Panc1 (cell line): Measurements from ENCODE around the gene LRRC10B.

ENCODE experiments used
- CTCF ChIP-seq: fragments of 450-650 bp; IDR thresholded peaks from 2 replicates; pipeline ENCODE4 v1.5.1; 2017; ENCODE audit warnings: mild to moderate bottlenecking
- POLR2AphosphoS5 ChIP-seq: IDR thresholded peaks from 2 replicates; pipeline ENCODE4 v1.6.1; 2012; ENCODE audit warnings: mild to moderate bottlenecking, low read depth, low read length, moderate library complexity
- REST ChIP-seq, 2 experiments: IDR thresholded peaks; 2 replicates each; pipeline ENCODE4 v1.6.1; 2011 to 2012; ENCODE audit warnings: low read depth in 2 of 2, control low read depth in 1 of 2, low read length in 1 of 2, mild to moderate bottlenecking in 1 of 2, moderate library complexity in 1 of 2; ENCODE audit not compliant: insufficient read depth in 1 of 2
- SIN3A ChIP-seq: IDR thresholded peaks from 2 replicates; pipeline ENCODE4 v1.6.1; 2012; ENCODE audit warnings: low read depth, mild to moderate bottlenecking, low read length, moderate library complexity, borderline replicate concordance; ENCODE audit not compliant: insufficient read depth

- TF ChIP-seq POLR2AphosphoS5: no peak
- no peak for TF ChIP-seq CTCF
- TF ChIP-seq SIN3A: no peak
- no peak for TF ChIP-seq REST (IDR thresholded peaks at IDR 0.05; ENCODE audit: insufficient read depth in 1 of 2, low read depth in 2 of 2, low read length in 1 of 2)
These were observed 45.8 kb downstream of the LRRC10B start for GRCh38 chr11:61554172-61554988.
